ES-I3 (cell line): ENCODE results near the gene TP53BP2.

Experiments used
- H3K36me3 ChIP-seq: 2 replicates; pipeline ENCODE4 v1.6.1; 2013; ENCODE audit warnings: mild to moderate bottlenecking, low read length, control low read depth, moderate library complexity; ENCODE audit not compliant: insufficient read depth
- H3K4me1 ChIP-seq: 2 replicates; pipeline ENCODE4 v1.6.1; 2013; ENCODE audit warnings: mild to moderate bottlenecking, control low read depth, low read length; ENCODE audit not compliant: insufficient read depth
- H3K9ac ChIP-seq: 2 replicates; pipeline ENCODE4 v1.6.1; 2013; ENCODE audit warnings: low read depth, mild to moderate bottlenecking, low read length, moderate library complexity
- H3K9me3 ChIP-seq: 2 replicates; pipeline ENCODE4 v1.6.1; 2013; ENCODE audit warnings: mild to moderate bottlenecking, low read length, moderate library complexity; ENCODE audit not compliant: control insufficient read depth, insufficient read depth

Gene TP53BP2

GRCh38 chr1:223731133-223731770, 114.5 kb downstream of the TP53BP2 start:
- H3K9me3 ChIP-seq, result no peaks in the 10 kb centered on the region
- no peak overlapping the region for H3K9ac ChIP-seq
- H3K36me3 ChIP-seq, result no peaks in the 10 kb centered on the region
- peaks cover 43% of the 10 kb centered on the region for H3K4me1 ChIP-seq

GRCh38 chr1:223730479-223731132, 115.1 kb downstream of the TP53BP2 start:
- H3K36me3 ChIP-seq, result no peaks in the 10 kb centered on the region
- H3K9me3 ChIP-seq, result no peaks in the 10 kb centered on the region
- peaks cover 49% of the 10 kb centered on the region for H3K4me1 ChIP-seq
- H3K9ac ChIP-seq, result no peak overlapping the region

GRCh38 chr1:223729906-223730305, 115.8 kb downstream of the TP53BP2 start:
- H3K4me1 ChIP-seq, result peaks cover 52% of the 10 kb centered on the region
- no peaks in the 10 kb centered on the region for H3K9me3 ChIP-seq
- H3K9ac ChIP-seq, result no peak overlapping the region
- H3K36me3 ChIP-seq, result no peaks in the 10 kb centered on the region
